Stimulated activated CD4-positive, alpha-beta T cell treated with anti-CD3 and anti-CD28 coated beads, Interleukin-1b, Interleukin-23, amount 100 ng/mL, for 4 hours (primary cell): ENCODE data around the gene LY9.

Experiments used
- DNase-seq, 2 donors: peaks; one replicate each; pipeline ENCODE4 v3.0.0-alpha.2; 2020; ENCODE audit warnings: low read depth in 2 of 2

LY9 gene

GRCh38 chr1:160795951-160796383 is at the start of gene LY9:
TSS of gene LY9 (plus strand) at chr1:160796174. CDS start at chr1:160796188, 14 bp downstream.
- DNase-seq, result peak; percentile 45 to 60

GRCh38 chr1:160746836-160747500 is 49.0 kb upstream of the LY9 start:
- no peak for DNase-seq

GRCh38 chr1:160747717-160748116 is 48.3 kb upstream of the LY9 start:
- no peak for DNase-seq

GRCh38 chr1:160748181-160748877 is 47.6 kb upstream of the LY9 start:
- no peak for DNase-seq

- no peak for DNase-seq
Observed at GRCh38 chr1:160748878-160749269, 47.1 kb upstream of the LY9 start.

- DNase-seq, result no peak
Observed at GRCh38 chr1:160750608-160751007, 45.4 kb upstream of the LY9 start.

- DNase-seq, result no peak
Observed at GRCh38 chr1:160752406-160752805, 43.6 kb upstream of the LY9 start.

GRCh38 chr1:160752924-160753323 is 43.0 kb upstream of the LY9 start:
- DNase-seq, result no peak

- DNase-seq, result no peak
Observed at GRCh38 chr1:160753594-160753993, 42.4 kb upstream of the LY9 start.

GRCh38 chr1:160755461-160755860 is 40.5 kb upstream of the LY9 start:
- DNase-seq, result no peak

GRCh38 chr1:160755911-160756848 is 39.8 kb upstream of the LY9 start:
- DNase-seq, result no peak

- no peak for DNase-seq
Observed at GRCh38 chr1:160756849-160757201, 39.1 kb upstream of the LY9 start.

GRCh38 chr1:160758521-160758920 is 37.5 kb upstream of the LY9 start:
- DNase-seq, result no peak

- no peak for DNase-seq
Observed at GRCh38 chr1:160759740-160760139, 36.2 kb upstream of the LY9 start.

GRCh38 chr1:160761046-160761445 is 34.9 kb upstream of the LY9 start:
- DNase-seq, result no peak

- DNase-seq, result no peak
Observed at GRCh38 chr1:160761886-160762285, 34.1 kb upstream of the LY9 start.

- no peak for DNase-seq
Observed at GRCh38 chr1:160763993-160764392, 32.0 kb upstream of the LY9 start.

- DNase-seq, result peak in 1 of 2 donors; percentile 25
Observed at GRCh38 chr1:160767395-160768294, 28.3 kb upstream of the LY9 start.

- peak; percentile 75 to 80 for DNase-seq
Observed at GRCh38 chr1:160768295-160768657, 27.7 kb upstream of the LY9 start.

GRCh38 chr1:160772331-160772730 is 23.6 kb upstream of the LY9 start:
- DNase-seq, result no peak

GRCh38 chr1:160773093-160773492 is 22.9 kb upstream of the LY9 start:
- DNase-seq, result no peak
